HL-60 (cell line): ENCODE results near the gene HOXB1.

Source experiments
- CTCF ChIP-seq: IDR thresholded peaks from one replicate; pipeline ENCODE4 v1.5.1; 2011; ENCODE audit warnings: low read length, control low read depth, inconsistent platforms; ENCODE audit not compliant: insufficient read depth
- GABPA ChIP-seq: IDR thresholded peaks from 2 replicates; pipeline ENCODE4 v1.6.1; 2012; ENCODE audit warnings: low read depth
- POLR2AphosphoS5 ChIP-seq: IDR thresholded peaks from 2 replicates; pipeline ENCODE4 v1.6.1; 2012; ENCODE audit warnings: low read depth
- REST ChIP-seq: IDR thresholded peaks from 2 replicates; pipeline ENCODE4 v1.6.1; 2012; ENCODE audit warnings: low read depth; ENCODE audit not compliant: insufficient replicate concordance

GRCh38 chr17:48567646-48568354, 37.0 kb upstream of the HOXB1 start:
- TF ChIP-seq CTCF (no peak), REST (no peak), POLR2AphosphoS5 (no peak), GABPA (no peak)
